Heart left ventricle (tissue), 16 donors: ENCODE data around the gene MRTFA. TPM values are rescaled to one million over a fixed set of nuclear protein-coding genes. Genes with fewer than 3 reads are reported as not detected.

ENCODE experiments used
- ATAC-seq, 4 donors: fragments of 200-7000 bp; cut with Tn5 transposase; one replicate each; pipeline ENCODE4 v1.9.1; 2020 to 2022; ENCODE audit warnings: moderate library complexity in 4 of 4, mild to moderate bottlenecking in 3 of 4, moderate number of reproducible peaks in 1 of 4
- DNase-seq, 5 donors: peaks; one replicate each; pipeline ENCODE4 v3.0.0-alpha.2; 2020
- H3K27ac ChIP-seq, 12 donors: fragments of 200-600 bp; sonication (generic) in 4 of 12; one replicate each; pipeline versions ENCODE4 v1.5.0 to v1.8.0; 2016 to 2022; ENCODE audit warnings: mild to moderate bottlenecking in 2 of 12
- H3K27me3 ChIP-seq, 9 donors: fragments of 200-600 bp; sonication (generic) in 2 of 9; one replicate each; pipeline versions ENCODE4 v1.5.1 to v1.8.0; 2016 to 2022; ENCODE audit warnings: mild to moderate bottlenecking in 3 of 9
- H3K36me3 ChIP-seq, 9 donors: fragments of 200-600 bp; sonication (generic) in 2 of 9; one replicate each; pipeline versions ENCODE4 v1.5.0 to v1.8.0; 2018 to 2022; ENCODE audit warnings: mild to moderate bottlenecking in 2 of 9
- H3K4me1 ChIP-seq, 12 donors: fragments of 200-600 bp; sonication (generic) in 4 of 12; one replicate each; pipeline versions ENCODE4 v1.5.0 to v1.8.0; 2016 to 2022; ENCODE audit warnings: mild to moderate bottlenecking in 3 of 12
- H3K4me3 ChIP-seq, 12 donors: fragments of 200-600 bp; sonication (generic) in 4 of 12; one replicate each; pipeline versions ENCODE4 v1.5.0 to v1.8.0; 2017 to 2022; ENCODE audit warnings: mild to moderate bottlenecking in 9 of 12, moderate library complexity in 4 of 12
- H3K9me3 ChIP-seq, 12 donors: fragments of 200-600 bp; sonication (generic) in 4 of 12; one replicate each; pipeline versions ENCODE4 v1.5.0 to v1.8.0; 2016 to 2022; ENCODE audit warnings: mild to moderate bottlenecking in 1 of 12
- CTCF ChIP-seq, 12 donors: fragments of 200-600 bp; sonication (generic) in 4 of 12; IDR thresholded peaks; one replicate each; pipeline versions ENCODE4 v1.5.0 to v1.8.0; 2018 to 2022; ENCODE audit warnings: antibody characterized with exemption in 12 of 12, mild to moderate bottlenecking in 5 of 12
- POLR2A ChIP-seq, 2 donors: fragments of 450-650 bp; IDR thresholded peaks; one replicate each; pipeline ENCODE4 v1.6.1; 2017; ENCODE audit warnings: antibody characterized with exemption in 2 of 2, mild to moderate bottlenecking in 2 of 2, moderate library complexity in 2 of 2
- WGBS, 4 donors: extraction: QIAGEN DNeasy Blood & Tissue Kit in 2 of 4; methylation state at CpG; one replicate each; pipeline versions ENCODE4 v1.1.5 to v1.1.7; 2013 to 2018; 5-methylcytosine and 5-hydroxymethylcytosine counted together
- intact Hi-C, 10 donors: fragments of 100-400 bp; cut with DNase I; formaldehyde crosslinking; loops; one replicate each; pipeline versions ENCODE4 v1.11.1 to v1.14.2; 2022
- polyA plus RNA-seq, 2 donors: library from polyadenylated mRNA; stranded (reverse); fragments of 200-250 nt; gene quantifications; one replicate each; pipeline ENCODE4 v1.2.3, GENCODE V29; 2013
- total RNA-seq, 9 donors: library from RNA; depleted of rRNA in 2 of 9; stranded (reverse); fragments of >200 nt in 2 of 9; fragmentation: NEBNext Ultra II Directional in 3 of 9; extraction: Animal tissue kit (Norgen Biotek cat#: 25700) in 3 of 9; gene quantifications; one replicate each; pipeline versions ENCODE4 v1.1.0 to v1.2.4, GENCODE V29; 2016 to 2023
- donor health status: ischemic (EF 13 %, LVEDD 7.1; RV severe dilation, severe dysfunction).
- donor health status: healthy with polysubstance abuse.
- donor health status: DM: no; HTN: yes; CAD: no.
- donor health status: DM: no; HTN: no; CAD: no.
- donor health status: ischemic (EF 25% LVEDD 6.9; RV normal size, moderate dysfunction).
- donor health status: ischemic (EF 25% LVEDD 5.7; RV mildly dilated, moderate dysfunction).
- donor health status: healthy.
- donor health status: DM: yes; HTN: yes; CAD: no.
- donor health status: ischemic (EF 35%, LVEDD 5.7; RV mildly dilated, moderate dysfunction).
- donor health status: nonischemic (EF 11% LVEDD 7.7; RV severe dilation, severe dysfunction).
- donor health status: DM: yes; HTN: yes; CAD: no.
- donor health status: PGD.
- donor health status: ischemic (EF 29% LVEDD 5.4; RV normal size, mild dysfunction).
- donor health status: nonischemic (EF 23%, LVEDD 6.1; RV moderate dilation, normal function).

The MRTFA gene
- total and polyA plus RNA-seq, 11 donors, result 14.0 to 52.6 (median 26.9) TPM

GRCh38 chr22:40567626-40568328 lies 68.7 kb downstream of the MRTFA start:
- WGBS, 4 donors, result 63 to 82% (median 81%) methylated on average over 1 of the region's 1 CpG
- Histone ChIP-seq H3K9me3 (peaks cover 0 to 16% (median 0%) of the 10 kb centered on the region in 12 donors), H3K4me3 (no peak overlapping the region), H3K27ac (no peak overlapping the region), H3K4me1 (peaks cover 0 to 21% (median 6%) of the 10 kb centered on the region in 12 donors), H3K27me3 (no peaks in the 10 kb centered on the region), H3K36me3 (no peaks in the 10 kb centered on the region)
- DNase-seq, result no peak
- no peak for TF ChIP-seq CTCF (IDR thresholded peaks at IDR 0.05)
- no peak for TF ChIP-seq POLR2A (IDR thresholded peaks at IDR 0.05)
- intact Hi-C loops, result no loop called here
- no peak for ATAC-seq

- no peak overlapping the region for H3K27ac ChIP-seq
- no peaks in the 10 kb centered on the region for H3K27me3 ChIP-seq
- intact Hi-C loops, result no loop called here
- DNase-seq (no peak), ATAC-seq (no peak)
- no peak overlapping the region for H3K4me3 ChIP-seq
- 93 to 97% (median 95%) methylated on average over 3 of the region's 3 CpGs for WGBS, 4 donors
- H3K36me3 ChIP-seq, result no peaks in the 10 kb centered on the region
- peaks cover 0 to 21% (median 6%) of the 10 kb centered on the region in 12 donors for H3K4me1 ChIP-seq
- H3K9me3 ChIP-seq, result peaks cover 0 to 9% (median 0%) of the 10 kb centered on the region in 12 donors
- no peak for TF ChIP-seq CTCF (IDR thresholded peaks at IDR 0.05)
- TF ChIP-seq POLR2A (IDR thresholded peaks at IDR 0.05), result no peak
Measured at GRCh38 chr22:40567106-40567505, 69.4 kb downstream of the MRTFA start.

GRCh38 chr22:40560994-40561515 lies 75.5 kb downstream of the MRTFA start:
- 81 to 90% (median 88%) methylated on average over 2 of the region's 2 CpGs for WGBS, 4 donors
- no peaks in the 10 kb centered on the region for H3K27me3 ChIP-seq

More at GRCh38 chr22:40560994-40561515, 75.5 kb downstream of the MRTFA start:
- no peaks in the 10 kb centered on the region for H3K36me3 ChIP-seq
- intact Hi-C loops, result no loop called here
- TF ChIP-seq POLR2A (IDR thresholded peaks at IDR 0.05) (no peak), CTCF (IDR thresholded peaks at IDR 0.05) (no peak)
- ATAC-seq (no peak), DNase-seq (no peak)
- H3K4me3 ChIP-seq, result no peak overlapping the region
- H3K27ac ChIP-seq, result no peak overlapping the region
- peaks cover 0 to 12% (median 2%) of the 10 kb centered on the region in 12 donors for H3K4me1 ChIP-seq
- no peaks in the 10 kb centered on the region for H3K9me3 ChIP-seq
